DND-41 (cell line): ENCODE measurements around the gene NFKBIE.

Source experiments
- ATAC-seq: fragments of 200-7000 bp; cut with Tn5 transposase; 3 replicates; pipeline ENCODE4 v1.9.1; 2021; ENCODE audit warnings: low read depth; ENCODE audit not compliant: insufficient read depth
- DNase-seq: peaks from one replicate; pipeline ENCODE4 v3.0.0-alpha.2; 2020
- H2AFZ ChIP-seq: 2 replicates; pipeline ENCODE4 v1.6.0; 2012; ENCODE audit warnings: low read depth, low read length
- H3K27ac ChIP-seq: 2 replicates; pipeline ENCODE4 v1.5.1; 2012; ENCODE audit warnings: low read length, inconsistent platforms
- H3K27me3 ChIP-seq: fragments of 200-600 bp; sonication (generic); 2 replicates; pipeline ENCODE4 v1.6.0; 2012; ENCODE audit warnings: low read length, mild to moderate bottlenecking, inconsistent platforms; ENCODE audit not compliant: insufficient read depth, poor library complexity
- H3K36me3 ChIP-seq: 2 replicates; pipeline ENCODE4 v1.5.1; 2012; ENCODE audit warnings: low read length, inconsistent platforms; ENCODE audit not compliant: insufficient read depth
- H3K4me1 ChIP-seq: 2 replicates; pipeline ENCODE4 v1.5.1; 2012; ENCODE audit warnings: mild to moderate bottlenecking, low read length; ENCODE audit not compliant: insufficient read depth
- H3K4me2 ChIP-seq: 2 replicates; pipeline ENCODE4 v1.6.0; 2012; ENCODE audit warnings: mild to moderate bottlenecking, moderate library complexity, low read length, inconsistent platforms; ENCODE audit not compliant: insufficient read depth
- H3K4me3 ChIP-seq, 2 experiments: fragments of 200-600 bp in 1 of 2; shearing (Covaris generic) in 1 of 2; 2 replicates each; pipeline ENCODE4 v1.5.1; 2012 to 2016; ENCODE audit warnings: inconsistent platforms in 2 of 2, low read length in 2 of 2, mild to moderate bottlenecking in 2 of 2, low read depth in 1 of 2, moderate library complexity in 1 of 2
- H3K79me2 ChIP-seq: 2 replicates; pipeline ENCODE4 v1.6.0; 2012; ENCODE audit warnings: low read length, inconsistent platforms; ENCODE audit not compliant: insufficient read depth
- H3K9ac ChIP-seq: 2 replicates; pipeline ENCODE4 v1.6.0; 2012; ENCODE audit warnings: low read depth, mild to moderate bottlenecking, inconsistent platforms, low read length, moderate library complexity
- H3K9me3 ChIP-seq: 2 replicates; pipeline ENCODE4 v1.5.1; 2012; ENCODE audit warnings: low read length, moderate library complexity, mild to moderate bottlenecking, inconsistent platforms; ENCODE audit not compliant: insufficient read depth, severe bottlenecking
- H4K20me1 ChIP-seq: 2 replicates; pipeline ENCODE4 v1.6.0; 2012; ENCODE audit warnings: low read length; ENCODE audit not compliant: insufficient read depth
- EZH2 ChIP-seq: IDR thresholded peaks from 3 replicates; pipeline ENCODE4 v1.6.1; 2012; ENCODE audit warnings: borderline replicate concordance, low read depth, mild to moderate bottlenecking, moderate library complexity, low read length, inconsistent platforms; ENCODE audit not compliant: severe bottlenecking
- TF ChIP-seq, protein P1 (sequence below): IDR thresholded peaks from 2 replicates; pipeline ENCODE4 v1.5.1; 2012; ENCODE audit warnings: borderline replicate concordance, low read length, moderate library complexity, mild to moderate bottlenecking; ENCODE audit not compliant: poor library complexity, severe bottlenecking; ENCODE audit errors: extremely low read depth

The NFKBIE gene

DNA sequence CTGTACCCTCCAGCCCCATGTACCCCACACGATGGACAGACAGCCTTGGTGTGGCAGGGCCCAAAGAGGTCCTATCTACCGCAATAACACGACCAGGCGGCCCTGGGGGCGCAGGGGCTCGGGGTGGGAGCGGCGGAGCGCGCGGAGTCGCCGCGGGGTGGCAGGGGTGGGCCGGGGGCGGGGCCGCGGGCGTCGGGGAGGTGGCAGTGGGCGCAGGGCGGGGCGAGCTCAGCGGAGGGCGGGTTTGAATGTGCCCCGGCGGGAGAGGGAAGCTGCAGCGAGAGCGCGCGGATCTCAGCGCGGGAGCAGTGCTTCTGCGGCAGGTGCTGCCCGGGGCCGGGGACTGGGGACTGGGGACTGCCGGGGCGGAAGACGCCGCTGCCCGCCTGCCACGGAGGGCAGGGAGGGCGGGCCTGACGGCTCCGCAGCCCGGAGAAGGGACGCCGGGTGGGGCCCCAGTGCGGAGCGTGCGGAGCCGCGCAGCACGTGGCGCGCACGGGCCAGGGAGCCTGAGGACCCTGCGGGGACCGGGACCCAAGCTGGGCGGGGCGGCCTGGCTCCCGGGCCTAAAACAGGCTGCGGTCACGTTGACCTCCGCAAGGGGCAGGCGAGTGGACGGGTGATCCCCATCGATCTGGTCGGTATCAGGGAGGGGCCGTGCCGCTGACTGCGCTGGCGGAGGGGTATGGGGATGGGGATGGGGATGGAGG, 41.9 kb downstream of the NFKBIE start, which contains the start of gene SLC29A1:
Gene SLC29A1, plus strand, starts transcription at position 277 of the 710 bp plus-strand sequence. CDS start 3,719 bp downstream, outside the sequence.
- Histone ChIP-seq H3K9ac (peak within 1 kb of the TSS; percentile 69), H3K9me3 (no peaks in the 10 kb centered on the region), H3K4me3 (peak within 1 kb of the TSS; percentile 15 to 68), H3K4me2 (peak within 1 kb of the TSS; percentile 87), H2AFZ (peak within 1 kb of the TSS; percentile 80), H3K36me3 (peaks cover 8% of the 10 kb centered on the region), H3K79me2 (peaks cover 23% of the 10 kb centered on the region), H4K20me1 (peaks cover 27% of the 10 kb centered on the region), H3K27ac (peak within 1 kb of the TSS; percentile 40), H3K27me3 (peaks cover 7% of the 10 kb centered on the region), H3K4me1 (peaks cover 51% of the 10 kb centered on the region)
- DNase-seq (peak; percentile 88), ATAC-seq (peak; percentile 76)
- no peak for TF ChIP-seq EZH2
- TF ChIP-seq, protein P1, sequence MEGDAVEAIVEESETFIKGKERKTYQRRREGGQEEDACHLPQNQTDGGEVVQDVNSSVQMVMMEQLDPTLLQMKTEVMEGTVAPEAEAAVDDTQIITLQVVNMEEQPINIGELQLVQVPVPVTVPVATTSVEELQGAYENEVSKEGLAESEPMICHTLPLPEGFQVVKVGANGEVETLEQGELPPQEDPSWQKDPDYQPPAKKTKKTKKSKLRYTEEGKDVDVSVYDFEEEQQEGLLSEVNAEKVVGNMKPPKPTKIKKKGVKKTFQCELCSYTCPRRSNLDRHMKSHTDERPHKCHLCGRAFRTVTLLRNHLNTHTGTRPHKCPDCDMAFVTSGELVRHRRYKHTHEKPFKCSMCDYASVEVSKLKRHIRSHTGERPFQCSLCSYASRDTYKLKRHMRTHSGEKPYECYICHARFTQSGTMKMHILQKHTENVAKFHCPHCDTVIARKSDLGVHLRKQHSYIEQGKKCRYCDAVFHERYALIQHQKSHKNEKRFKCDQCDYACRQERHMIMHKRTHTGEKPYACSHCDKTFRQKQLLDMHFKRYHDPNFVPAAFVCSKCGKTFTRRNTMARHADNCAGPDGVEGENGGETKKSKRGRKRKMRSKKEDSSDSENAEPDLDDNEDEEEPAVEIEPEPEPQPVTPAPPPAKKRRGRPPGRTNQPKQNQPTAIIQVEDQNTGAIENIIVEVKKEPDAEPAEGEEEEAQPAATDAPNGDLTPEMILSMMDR = peak; percentile 36

DNA sequence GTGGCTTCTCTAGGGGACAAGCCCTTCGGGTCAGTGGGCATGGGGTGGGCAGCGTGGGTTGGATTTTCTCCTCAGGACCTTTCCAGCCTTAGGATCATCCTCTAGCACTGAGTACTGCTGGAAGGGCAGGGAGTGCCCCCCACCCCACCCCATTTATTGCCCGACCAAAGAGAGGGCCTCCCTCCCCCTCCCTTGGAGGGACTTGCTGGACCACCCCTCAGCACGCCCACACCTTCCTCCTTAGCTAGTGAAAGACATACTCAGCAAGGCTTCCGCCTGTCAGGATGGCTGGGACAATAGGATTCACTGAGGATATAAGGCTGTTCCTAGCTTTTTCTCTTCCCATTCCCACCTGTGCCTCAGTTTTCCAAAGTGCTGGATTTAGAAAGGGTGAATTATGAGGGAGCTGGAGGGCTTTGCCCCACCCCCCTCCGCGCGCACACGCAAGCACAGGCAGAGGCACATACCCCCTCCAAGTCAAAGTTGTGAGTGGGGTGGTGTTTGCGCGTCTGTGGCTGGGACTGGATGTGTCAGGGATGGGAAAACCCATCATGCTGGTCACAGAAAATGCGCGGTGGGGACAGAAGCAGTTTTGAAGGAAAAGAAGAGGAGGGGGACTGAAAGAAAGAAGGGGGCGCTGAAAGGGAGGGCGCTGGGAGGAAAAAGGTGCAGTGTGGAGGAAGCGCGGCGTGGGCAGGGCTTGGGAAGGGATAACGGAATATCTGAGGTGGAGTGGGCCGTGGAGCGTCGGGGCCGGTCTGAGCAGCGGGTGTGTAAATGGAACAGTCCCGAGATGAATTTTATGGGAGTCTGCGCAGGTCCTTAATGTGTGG, 42.6 kb downstream of the NFKBIE start:
- peaks cover 23% of the 10 kb centered on the region for H4K20me1 ChIP-seq
- ATAC-seq (no peak; the same call in 1 of the 3 replicates), DNase-seq (no peak)
- H3K4me1 ChIP-seq = peaks cover 51% of the 10 kb centered on the region
- peak overlapping the region; percentile 69 for H3K9ac ChIP-seq
- TF ChIP-seq EZH2 = no peak
- peaks cover 23% of the 10 kb centered on the region for H3K79me2 ChIP-seq
- H3K4me2 ChIP-seq = peak overlapping the region; percentile 87
- no peaks in the 10 kb centered on the region for H3K9me3 ChIP-seq
- H3K27ac ChIP-seq = peak overlapping the region; percentile 20; the same call in 1 of the 2 replicates
- H3K36me3 ChIP-seq = 0 out of 2 replicates have a peak, but pooled peaks cover 3% of the 10 kb centered on the region
- peaks cover 15% of the 10 kb centered on the region for H3K27me3 ChIP-seq
- H3K4me3 ChIP-seq = peak overlapping the region in 1 of 2 experiments; percentile 68; a peak in 3 of 4 replicates
- peak overlapping the region; percentile 80 for H2AFZ ChIP-seq

DNA sequence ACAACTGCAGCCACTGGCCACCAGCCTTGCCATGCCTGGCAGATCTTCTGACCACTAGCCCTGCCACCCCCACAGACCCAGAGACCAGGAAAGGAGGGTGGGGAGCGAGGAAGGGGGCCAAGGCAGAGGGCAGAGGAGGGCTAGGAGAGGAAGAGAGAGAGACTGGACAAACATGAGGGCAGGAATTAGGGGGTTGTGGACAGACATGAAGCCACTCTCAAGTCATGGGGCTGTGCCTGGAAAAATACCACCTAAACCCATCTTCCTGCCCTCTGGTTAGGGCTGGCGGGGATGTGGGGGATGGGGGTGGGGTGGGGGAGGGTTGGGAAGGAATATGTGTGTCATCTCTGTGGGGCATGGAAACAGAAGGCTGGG, 43.4 kb downstream of the NFKBIE start:
- no peaks in the 10 kb centered on the region for H3K9me3 ChIP-seq
- no peak overlapping the region for H3K27ac ChIP-seq
- TF ChIP-seq, protein P1 = no peak
- no peak for TF ChIP-seq EZH2
- H3K4me2 ChIP-seq = no peak overlapping the region
- H3K79me2 ChIP-seq = peaks cover 23% of the 10 kb centered on the region
- no peak overlapping the region for H2AFZ ChIP-seq
- H3K36me3 ChIP-seq = 0 out of 2 replicates have a peak, but pooled peaks cover 3% of the 10 kb centered on the region
- no peak for DNase-seq
- ATAC-seq = no peak
- peaks cover 17% of the 10 kb centered on the region for H4K20me1 ChIP-seq
- peaks cover 48% of the 10 kb centered on the region for H3K4me1 ChIP-seq
- H3K9ac ChIP-seq = no peak overlapping the region
- peaks cover 22% of the 10 kb centered on the region for H3K27me3 ChIP-seq
- no peak overlapping the region for H3K4me3 ChIP-seq
